Measurements from ENCODE around the gene TTC7B.

TTC7B gene

DNA sequence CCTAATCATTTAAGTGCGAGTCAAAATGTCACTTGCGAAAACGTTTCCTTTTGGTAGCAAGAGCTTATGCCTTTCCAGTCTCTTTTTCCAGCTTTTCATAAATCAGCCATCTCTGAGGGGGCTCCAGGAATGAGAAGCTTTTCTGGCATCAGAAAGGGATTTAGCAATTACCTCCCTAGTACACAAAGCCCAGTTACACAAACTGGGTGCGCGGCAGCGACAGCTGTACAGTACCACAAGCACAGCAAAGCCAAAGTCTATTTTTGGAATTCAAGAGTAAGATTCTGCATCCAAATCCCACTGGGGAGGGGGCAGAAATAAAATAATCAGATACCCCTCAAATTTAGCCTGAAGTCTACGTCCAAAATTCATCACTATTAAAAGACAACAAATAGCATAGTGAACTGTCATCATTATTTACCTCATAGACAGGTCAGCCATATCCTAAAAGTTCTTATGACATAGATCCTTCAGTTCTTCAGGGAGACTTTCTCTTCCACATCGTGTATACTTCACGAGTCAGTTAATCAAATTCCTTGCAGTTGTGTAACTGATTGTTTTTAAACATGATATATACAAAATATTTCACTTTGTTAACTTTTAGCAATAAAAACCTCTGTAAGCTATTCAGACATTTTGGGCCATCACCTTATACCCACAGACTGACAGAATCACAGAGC lies 150.8 kb downstream of the TTC7B start:
- no peak for DNase-seq (ENCODE audit: low read depth)
- H3K4me3 ChIP-seq (ENCODE audit: low read depth, low read length) = no peak overlapping the region
- no peak for TF ChIP-seq CTCF (IDR thresholded peaks at IDR 0.05; ENCODE audit: low read depth, low read length, missing control alignments)

DNA sequence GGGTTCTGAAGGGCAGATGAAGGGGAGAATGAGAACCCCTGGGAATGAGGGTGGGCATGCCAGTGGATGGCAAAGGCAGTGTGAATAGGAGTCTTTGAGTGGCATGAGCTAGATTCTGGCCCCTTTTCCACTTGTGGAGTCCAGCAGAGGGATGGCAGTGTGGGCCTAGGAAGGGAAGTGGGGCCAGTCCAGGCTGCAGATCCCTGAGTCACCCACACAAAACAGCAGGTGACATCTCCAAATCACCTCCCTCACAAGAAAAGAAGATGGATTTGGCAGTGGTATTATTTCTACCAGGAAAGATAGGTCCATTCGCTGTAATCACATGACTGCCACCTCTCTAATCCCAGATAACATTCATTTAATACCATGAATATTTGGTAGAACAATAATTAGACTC lies 151.3 kb downstream of the TTC7B start:
- TF ChIP-seq CTCF (IDR thresholded peaks at IDR 0.05; ENCODE audit: low read depth, low read length, missing control alignments) = no peak
- no peak overlapping the region for H3K4me3 ChIP-seq (ENCODE audit: low read depth, low read length)
- no peak for DNase-seq (ENCODE audit: low read depth)

DNA sequence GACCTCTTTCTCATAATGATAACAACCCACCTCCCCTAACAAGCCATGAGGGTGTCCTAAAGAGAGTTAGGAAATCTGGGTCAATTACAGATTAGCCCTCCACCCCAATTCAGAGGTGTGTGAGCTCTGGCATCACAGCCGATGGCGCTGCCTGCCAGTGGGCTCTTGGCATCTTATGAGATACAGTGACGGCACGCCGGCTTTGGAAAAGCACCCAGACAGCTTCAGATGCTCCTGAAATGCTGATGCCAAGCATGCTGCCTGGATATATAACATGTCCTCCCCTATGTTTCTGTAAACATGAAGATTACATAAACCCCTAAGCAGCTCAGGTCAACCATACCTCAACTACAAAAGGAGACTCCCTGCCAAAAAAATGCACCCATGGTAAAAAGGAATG lies 152.6 kb downstream of the TTC7B start:
- TF ChIP-seq CTCF (IDR thresholded peaks at IDR 0.05; ENCODE audit: low read depth, low read length, missing control alignments) = no peak
- H3K4me3 ChIP-seq (ENCODE audit: low read depth, low read length) = no peak overlapping the region
- no peak for DNase-seq (ENCODE audit: low read depth)

- no peak for TF ChIP-seq CTCF (IDR thresholded peaks at IDR 0.05; ENCODE audit: low read depth, low read length, missing control alignments)
- H3K4me3 ChIP-seq (ENCODE audit: low read depth, low read length) = no peak overlapping the region
- DNase-seq (ENCODE audit: low read depth) = no peak
Measured at GRCh38 chr14:90663140-90663539, 153.1 kb downstream of the TTC7B start.

GRCh38 chr14:90661866-90662265 lies 154.4 kb downstream of the TTC7B start:
- no peak overlapping the region for H3K4me3 ChIP-seq (ENCODE audit: low read depth, low read length)
- DNase-seq (ENCODE audit: low read depth) = no peak
- TF ChIP-seq CTCF (IDR thresholded peaks at IDR 0.05; ENCODE audit: low read depth, low read length, missing control alignments) = no peak

GRCh38 chr14:90660865-90661570 lies 155.2 kb downstream of the TTC7B start:
- DNase-seq (ENCODE audit: low read depth) = no peak

More at GRCh38 chr14:90660865-90661570, 155.2 kb downstream of the TTC7B start:
- no peak overlapping the region for H3K4me3 ChIP-seq (ENCODE audit: low read depth, low read length)
- TF ChIP-seq CTCF (IDR thresholded peaks at IDR 0.05; ENCODE audit: low read depth, low read length, missing control alignments) = no peak

All from GM12864 (cell line).